Heart left ventricle (tissue), 16 donors: Measurements from ENCODE around the gene OR4E1. TPM values are rescaled to one million over a fixed set of nuclear protein-coding genes. Genes with fewer than 3 reads are reported as not detected.

ENCODE experiments used
- ATAC-seq, 4 donors: fragments of 200-7000 bp; cut with Tn5 transposase; one replicate each; pipeline ENCODE4 v1.9.1; 2020 to 2022; ENCODE audit warnings: moderate library complexity in 4 of 4, mild to moderate bottlenecking in 3 of 4, moderate number of reproducible peaks in 1 of 4
- DNase-seq, 5 donors: peaks; one replicate each; pipeline ENCODE4 v3.0.0-alpha.2; 2020
- H3K27ac ChIP-seq, 12 donors: fragments of 200-600 bp; sonication (generic) in 4 of 12; one replicate each; pipeline versions ENCODE4 v1.5.0 to v1.8.0; 2016 to 2022; ENCODE audit warnings: mild to moderate bottlenecking in 2 of 12
- H3K27me3 ChIP-seq, 9 donors: fragments of 200-600 bp; sonication (generic) in 2 of 9; one replicate each; pipeline versions ENCODE4 v1.5.1 to v1.8.0; 2016 to 2022; ENCODE audit warnings: mild to moderate bottlenecking in 3 of 9
- H3K36me3 ChIP-seq, 9 donors: fragments of 200-600 bp; sonication (generic) in 2 of 9; one replicate each; pipeline versions ENCODE4 v1.5.0 to v1.8.0; 2018 to 2022; ENCODE audit warnings: mild to moderate bottlenecking in 2 of 9
- H3K4me1 ChIP-seq, 12 donors: fragments of 200-600 bp; sonication (generic) in 4 of 12; one replicate each; pipeline versions ENCODE4 v1.5.0 to v1.8.0; 2016 to 2022; ENCODE audit warnings: mild to moderate bottlenecking in 3 of 12
- H3K4me3 ChIP-seq, 12 donors: fragments of 200-600 bp; sonication (generic) in 4 of 12; one replicate each; pipeline versions ENCODE4 v1.5.0 to v1.8.0; 2017 to 2022; ENCODE audit warnings: mild to moderate bottlenecking in 9 of 12, moderate library complexity in 4 of 12
- H3K9me3 ChIP-seq, 12 donors: fragments of 200-600 bp; sonication (generic) in 4 of 12; one replicate each; pipeline versions ENCODE4 v1.5.0 to v1.8.0; 2016 to 2022; ENCODE audit warnings: mild to moderate bottlenecking in 1 of 12
- CTCF ChIP-seq, 12 donors: fragments of 200-600 bp; sonication (generic) in 4 of 12; IDR thresholded peaks; one replicate each; pipeline versions ENCODE4 v1.5.0 to v1.8.0; 2018 to 2022; ENCODE audit warnings: antibody characterized with exemption in 12 of 12, mild to moderate bottlenecking in 5 of 12
- POLR2A ChIP-seq, 2 donors: fragments of 450-650 bp; IDR thresholded peaks; one replicate each; pipeline ENCODE4 v1.6.1; 2017; ENCODE audit warnings: antibody characterized with exemption in 2 of 2, mild to moderate bottlenecking in 2 of 2, moderate library complexity in 2 of 2
- WGBS, 4 donors: extraction: QIAGEN DNeasy Blood & Tissue Kit in 2 of 4; methylation state at CpG; one replicate each; pipeline versions ENCODE4 v1.1.5 to v1.1.7; 2013 to 2018; 5-methylcytosine and 5-hydroxymethylcytosine counted together
- intact Hi-C, 10 donors: fragments of 100-400 bp; cut with DNase I; formaldehyde crosslinking; loops; one replicate each; pipeline versions ENCODE4 v1.11.1 to v1.14.2; 2022
- polyA plus RNA-seq, 2 donors: library from polyadenylated mRNA; stranded (reverse); fragments of 200-250 nt; gene quantifications; one replicate each; pipeline ENCODE4 v1.2.3, GENCODE V29; 2013
- total RNA-seq, 9 donors: library from RNA; depleted of rRNA in 2 of 9; stranded (reverse); fragments of >200 nt in 2 of 9; fragmentation: NEBNext Ultra II Directional in 3 of 9; extraction: Animal tissue kit (Norgen Biotek cat#: 25700) in 3 of 9; gene quantifications; one replicate each; pipeline versions ENCODE4 v1.1.0 to v1.2.4, GENCODE V29; 2016 to 2023
- donor health status: ischemic (EF 13 %, LVEDD 7.1; RV severe dilation, severe dysfunction).
- donor health status: healthy with polysubstance abuse.
- donor health status: DM: no; HTN: yes; CAD: no.
- donor health status: DM: no; HTN: no; CAD: no.
- donor health status: ischemic (EF 25% LVEDD 6.9; RV normal size, moderate dysfunction).
- donor health status: ischemic (EF 25% LVEDD 5.7; RV mildly dilated, moderate dysfunction).
- donor health status: healthy.
- donor health status: DM: yes; HTN: yes; CAD: no.
- donor health status: ischemic (EF 35%, LVEDD 5.7; RV mildly dilated, moderate dysfunction).
- donor health status: nonischemic (EF 11% LVEDD 7.7; RV severe dilation, severe dysfunction).
- donor health status: DM: yes; HTN: yes; CAD: no.
- donor health status: PGD.
- donor health status: ischemic (EF 29% LVEDD 5.4; RV normal size, mild dysfunction).
- donor health status: nonischemic (EF 23%, LVEDD 6.1; RV moderate dilation, normal function).

OR4E1 gene
- total and polyA plus RNA-seq, 11 donors = not detected

- Histone ChIP-seq H3K4me1 (no peaks in the 10 kb centered on the region), H3K27me3 (peaks cover 0 to 9% (median 0%) of the 10 kb centered on the region in 9 donors), H3K4me3 (no peak overlapping the region), H3K9me3 (peaks cover 0 to 17% (median 3%) of the 10 kb centered on the region in 12 donors), H3K27ac (no peak overlapping the region), H3K36me3 (no peaks in the 10 kb centered on the region)
- DNase-seq = no peak
- intact Hi-C loops = no loop called here
- ATAC-seq = no peak
- TF ChIP-seq CTCF (IDR thresholded peaks at IDR 0.05) (no peak), POLR2A (IDR thresholded peaks at IDR 0.05) (no peak)
- WGBS, 4 donors = 34 to 46% (median 38%) methylated on average over 2 of the region's 2 CpGs
These were observed 2.2 kb downstream of the OR4E1 start for GRCh38 chr14:21671371-21671770.

DNA sequence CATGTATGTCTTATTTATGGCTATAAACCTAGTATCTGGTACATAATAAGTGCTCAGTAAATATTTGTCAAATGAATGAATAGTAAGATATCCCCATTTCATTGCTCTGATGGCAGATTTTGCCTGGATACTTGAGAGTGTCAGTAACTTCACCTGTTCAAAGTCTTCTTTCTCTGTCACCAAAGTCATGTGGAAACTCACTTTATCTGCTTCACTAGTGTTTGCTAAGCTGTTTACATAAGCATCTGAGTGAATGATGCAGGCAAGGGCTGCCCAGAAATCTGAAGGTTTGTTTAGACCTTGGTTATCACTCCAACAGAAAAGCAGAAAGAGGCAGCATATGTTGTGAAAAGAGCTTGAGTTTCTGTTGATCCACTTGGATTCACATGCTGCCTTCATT lies 4.3 kb downstream of the OR4E1 start:
- no peaks in the 10 kb centered on the region for H3K36me3 ChIP-seq
- peaks cover 0 to 2% (median 0%) of the 10 kb centered on the region in 12 donors for H3K9me3 ChIP-seq
- DNase-seq = no peak
- H3K27ac ChIP-seq = no peak overlapping the region
- no peak for TF ChIP-seq POLR2A (IDR thresholded peaks at IDR 0.05)
- H3K4me1 ChIP-seq = no peaks in the 10 kb centered on the region
- no peak overlapping the region for H3K4me3 ChIP-seq
- intact Hi-C loops = no loop called here
- peaks cover 0 to 9% (median 0%) of the 10 kb centered on the region in 9 donors for H3K27me3 ChIP-seq
- ATAC-seq = no peak

GRCh38 chr14:21668377-21668776 lies 5.2 kb downstream of the OR4E1 start:
- WGBS, 4 donors = 71 to 80% (median 76%) methylated on average over 3 of the region's 3 CpGs
- H3K4me3 ChIP-seq = no peak overlapping the region
- no peak overlapping the region for H3K27ac ChIP-seq
- TF ChIP-seq POLR2A (IDR thresholded peaks at IDR 0.05) (no peak), CTCF (IDR thresholded peaks at IDR 0.05) (no peak)
- DNase-seq (no peak), ATAC-seq (no peak)
- intact Hi-C loops = no loop called here
- no peaks in the 10 kb centered on the region for H3K36me3 ChIP-seq
- H3K9me3 ChIP-seq = peaks cover 0 to 5% (median 0%) of the 10 kb centered on the region in 12 donors
- no peaks in the 10 kb centered on the region for H3K4me1 ChIP-seq
- H3K27me3 ChIP-seq = peaks cover 0 to 9% (median 0%) of the 10 kb centered on the region in 9 donors

GRCh38 chr14:21656980-21657379 lies 16.6 kb downstream of the OR4E1 start:
- H3K27ac ChIP-seq = no peak overlapping the region
- H3K27me3 ChIP-seq = no peaks in the 10 kb centered on the region
- DNase-seq = no peak
- no peak overlapping the region for H3K4me3 ChIP-seq
- no peaks in the 10 kb centered on the region for H3K9me3 ChIP-seq
- TF ChIP-seq POLR2A (IDR thresholded peaks at IDR 0.05) = no peak
- TF ChIP-seq CTCF (IDR thresholded peaks at IDR 0.05) = no peak
- peaks cover 0 to 2% (median 0%) of the 10 kb centered on the region in 12 donors for H3K4me1 ChIP-seq
- intact Hi-C loops = no loop called here
- 62 to 94% (median 91%) methylated on average over 1 of the region's 1 CpG for WGBS, 4 donors
- no peaks in the 10 kb centered on the region for H3K36me3 ChIP-seq
- no peak for ATAC-seq

- H3K36me3 ChIP-seq = no peaks in the 10 kb centered on the region
- WGBS, 4 donors = 89 to 96% (median 95%) methylated on average over 5 of the region's 5 CpGs
- no peaks in the 10 kb centered on the region for H3K9me3 ChIP-seq
- peaks cover 0 to 3% (median 0%) of the 10 kb centered on the region in 12 donors for H3K4me1 ChIP-seq
- no peak for DNase-seq
- no peak overlapping the region for H3K27ac ChIP-seq
- H3K27me3 ChIP-seq = no peaks in the 10 kb centered on the region
- intact Hi-C loops = no loop called here
- TF ChIP-seq POLR2A (IDR thresholded peaks at IDR 0.05) = no peak
- TF ChIP-seq CTCF (IDR thresholded peaks at IDR 0.05) = no peak
- no peak for ATAC-seq
- H3K4me3 ChIP-seq = no peak overlapping the region
These were observed 19.4 kb downstream of the OR4E1 start for GRCh38 chr14:21654215-21654614.
